Pancreas (tissue), 10 donors: Measurements from ENCODE around the gene USO1. TPM values are rescaled to one million over a fixed set of nuclear protein-coding genes. Genes with fewer than 3 reads are reported as not detected.

ENCODE experiments used
- ATAC-seq, 4 donors: fragments of 200-7000 bp; cut with Tn5 transposase; one replicate each; pipeline versions ENCODE4 v1.8.0 to v1.9.1; 2020; ENCODE audit warnings: mild to moderate bottlenecking in 4 of 4, moderate library complexity in 4 of 4
- DNase-seq, 6 donors: peaks; one replicate each; pipeline ENCODE4 v3.0.0-alpha.2; 2020
- FAIRE-seq: peaks from 2 replicates; lab custom pipeline; 2012; peaks lifted over from hg19 to GRCh38; lab: Jason Lieb, UNC
- H3K27ac ChIP-seq, 4 donors: fragments of 200-600 bp; sonication (generic); 1 replicate in 3 of 4; 2 replicates in 1 of 4; pipeline versions ENCODE4 v1.5.0 to v1.8.0; 2020
- H3K27me3 ChIP-seq, 4 donors: fragments of 200-600 bp; one replicate each; pipeline ENCODE4 v1.8.0; 2021
- H3K36me3 ChIP-seq, 3 donors: fragments of 200-600 bp; sonication (generic) in 1 of 3; one replicate each; pipeline versions ENCODE4 v1.5.0 to v1.8.0; 2020 to 2021
- H3K4me1 ChIP-seq, 3 donors: fragments of 200-600 bp; one replicate each; pipeline ENCODE4 v1.8.0; 2021
- H3K4me3 ChIP-seq, 4 donors: fragments of 200-600 bp; sonication (generic) in 2 of 4; one replicate each; pipeline versions ENCODE4 v1.5.0 to v1.8.0; 2020 to 2021
- H3K9me3 ChIP-seq, 4 donors: fragments of 200-600 bp; one replicate each; pipeline ENCODE4 v1.8.0; 2021
- WGBS, 2 donors: extraction: QIAGEN DNeasy Blood & Tissue Kit; methylation state at CpG; one replicate each; pipeline ENCODE4 v1.1.7; 2013; 5-methylcytosine and 5-hydroxymethylcytosine counted together
- intact Hi-C, 3 donors: fragments of 100-400 bp; cut with DNase I; formaldehyde crosslinking; loops; one replicate each; pipeline versions ENCODE4 v1.11.1 to v1.14.2; 2022
- polyA plus RNA-seq, 2 donors: library from polyadenylated mRNA; stranded (reverse); fragments of 200-250 nt; gene quantifications; one replicate each; pipeline ENCODE4 v1.2.3, GENCODE V29; 2013
- total RNA-seq, 6 donors: library from RNA; stranded (reverse); fragmentation: NEBNext Ultra II Directional in 4 of 6; extraction: Animal tissue kit (Norgen Biotek cat#: 25700) in 4 of 6; gene quantifications; one replicate each; pipeline versions ENCODE4 v1.2.1 to v1.2.4, GENCODE V29; 2021 to 2023
- TF ChIP-seq, protein P1 (sequence below), 4 donors: fragments of 200-600 bp; sonication (generic) in 3 of 4; IDR thresholded peaks; one replicate each; pipeline versions ENCODE4 v1.5.0 to v1.8.0; 2021; ENCODE audit warnings: antibody characterized with exemption in 4 of 4
- donor health status: healthy with polysubstance abuse.
- donor health status: DM: no; HTN: no; CAD: no; lungs with moderate emphysema.
- donor health status: DM: no; HTN: no; CAD: no.
- donor health status: control.
- donor health status: control.
- donor health status: Bipolar disorder and iron deficiency.
- donor health status: DM: yes; HTN: yes; CAD: no.
- donor health status: DM: no; HTN: no; CAD: no.
- donor health status: DM: no; HTN: no; CAD: no.
- donor health status: DM: yes; HTN: yes; CAD: no.

USO1 gene
- total and polyA plus RNA-seq, 8 donors = 31.2 to 58.2 (median 51.4) TPM

DNA sequence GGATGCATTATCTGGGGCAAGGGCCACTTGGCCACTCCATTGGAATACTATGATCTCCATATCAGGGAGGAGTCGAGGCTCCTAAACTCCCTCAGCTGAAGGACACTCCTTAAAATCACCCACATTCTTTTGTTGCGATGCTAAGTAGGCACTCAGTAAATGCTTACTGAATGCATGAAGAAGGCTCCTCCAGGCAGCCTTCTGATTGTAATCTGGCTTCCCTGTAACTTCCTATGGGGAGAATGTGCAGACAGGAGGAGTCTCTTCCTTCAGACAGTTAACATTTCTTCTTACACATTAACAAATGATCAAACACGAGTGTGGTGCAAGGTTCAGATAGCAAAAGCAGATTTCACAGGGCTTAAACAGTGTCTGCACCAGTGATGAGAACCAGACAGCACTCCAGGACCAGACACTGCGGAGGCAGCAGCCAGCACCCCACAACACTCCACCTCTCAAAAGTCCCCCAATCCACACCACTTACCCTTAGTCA, 21.4 kb upstream of the USO1 start:
- Histone ChIP-seq H3K27ac (no peak overlapping the region), H3K36me3 (no peaks in the 10 kb centered on the region), H3K27me3 (no peaks in the 10 kb centered on the region), H3K9me3 (no peaks in the 10 kb centered on the region), H3K4me1 (no peaks in the 10 kb centered on the region), H3K4me3 (no peak overlapping the region)
- intact Hi-C loops = no loop called here
- FAIRE-seq (no peak), DNase-seq (no peak), ATAC-seq (no peak)
- TF ChIP-seq, protein P1, sequence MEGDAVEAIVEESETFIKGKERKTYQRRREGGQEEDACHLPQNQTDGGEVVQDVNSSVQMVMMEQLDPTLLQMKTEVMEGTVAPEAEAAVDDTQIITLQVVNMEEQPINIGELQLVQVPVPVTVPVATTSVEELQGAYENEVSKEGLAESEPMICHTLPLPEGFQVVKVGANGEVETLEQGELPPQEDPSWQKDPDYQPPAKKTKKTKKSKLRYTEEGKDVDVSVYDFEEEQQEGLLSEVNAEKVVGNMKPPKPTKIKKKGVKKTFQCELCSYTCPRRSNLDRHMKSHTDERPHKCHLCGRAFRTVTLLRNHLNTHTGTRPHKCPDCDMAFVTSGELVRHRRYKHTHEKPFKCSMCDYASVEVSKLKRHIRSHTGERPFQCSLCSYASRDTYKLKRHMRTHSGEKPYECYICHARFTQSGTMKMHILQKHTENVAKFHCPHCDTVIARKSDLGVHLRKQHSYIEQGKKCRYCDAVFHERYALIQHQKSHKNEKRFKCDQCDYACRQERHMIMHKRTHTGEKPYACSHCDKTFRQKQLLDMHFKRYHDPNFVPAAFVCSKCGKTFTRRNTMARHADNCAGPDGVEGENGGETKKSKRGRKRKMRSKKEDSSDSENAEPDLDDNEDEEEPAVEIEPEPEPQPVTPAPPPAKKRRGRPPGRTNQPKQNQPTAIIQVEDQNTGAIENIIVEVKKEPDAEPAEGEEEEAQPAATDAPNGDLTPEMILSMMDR (IDR thresholded peaks at IDR 0.05) = no peak
- 76 to 79% methylated on average over 4 of the region's 4 CpGs for WGBS, 2 donors

DNA sequence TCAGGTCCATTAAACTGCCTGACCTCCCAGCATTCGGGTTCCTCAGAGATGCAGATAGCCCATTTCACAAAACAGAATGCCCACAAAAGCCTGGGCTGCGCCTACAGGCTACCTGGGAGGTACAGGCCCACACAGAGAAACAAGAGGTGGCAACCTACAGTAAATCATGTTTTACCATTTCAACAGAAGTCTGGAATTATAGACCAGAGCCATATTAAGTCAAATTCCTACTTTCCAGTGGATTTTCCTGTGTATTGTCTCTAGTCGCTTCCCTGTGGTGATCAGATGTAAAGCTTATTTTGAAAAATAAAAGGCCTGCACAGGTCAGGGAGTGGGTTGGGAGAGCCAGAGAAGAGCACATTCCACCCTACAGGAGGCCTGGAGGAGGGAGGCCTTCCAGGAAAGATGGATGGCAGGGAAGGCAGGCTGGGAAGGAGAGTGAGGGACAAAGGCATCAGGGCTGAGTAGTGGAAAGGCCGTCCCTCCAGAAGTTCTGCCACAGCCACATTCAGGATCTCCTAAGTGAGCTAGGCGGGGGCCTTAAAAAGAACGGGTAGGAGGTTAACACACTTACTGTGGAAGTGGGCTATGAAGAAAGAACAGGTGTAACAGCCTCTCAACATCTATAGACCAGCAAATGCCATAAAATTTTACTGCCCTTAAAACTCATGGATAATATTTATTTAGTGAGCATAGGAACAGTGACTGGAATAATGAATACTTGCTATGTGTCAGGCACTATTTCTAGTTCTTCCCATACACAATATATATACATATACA, 19.0 kb upstream of the USO1 start:
- Histone ChIP-seq H3K27me3 (no peaks in the 10 kb centered on the region), H3K36me3 (no peaks in the 10 kb centered on the region), H3K4me1 (no peaks in the 10 kb centered on the region), H3K9me3 (no peaks in the 10 kb centered on the region), H3K27ac (no peak overlapping the region), H3K4me3 (no peak overlapping the region)
- TF ChIP-seq, protein P1 (IDR thresholded peaks at IDR 0.05) = no peak
- no peak for FAIRE-seq
- 95 to 97% methylated on average over 6 of the region's 6 CpGs for WGBS, 2 donors
- ATAC-seq = no peak
- intact Hi-C loops = no loop called here
- no peak for DNase-seq

DNA sequence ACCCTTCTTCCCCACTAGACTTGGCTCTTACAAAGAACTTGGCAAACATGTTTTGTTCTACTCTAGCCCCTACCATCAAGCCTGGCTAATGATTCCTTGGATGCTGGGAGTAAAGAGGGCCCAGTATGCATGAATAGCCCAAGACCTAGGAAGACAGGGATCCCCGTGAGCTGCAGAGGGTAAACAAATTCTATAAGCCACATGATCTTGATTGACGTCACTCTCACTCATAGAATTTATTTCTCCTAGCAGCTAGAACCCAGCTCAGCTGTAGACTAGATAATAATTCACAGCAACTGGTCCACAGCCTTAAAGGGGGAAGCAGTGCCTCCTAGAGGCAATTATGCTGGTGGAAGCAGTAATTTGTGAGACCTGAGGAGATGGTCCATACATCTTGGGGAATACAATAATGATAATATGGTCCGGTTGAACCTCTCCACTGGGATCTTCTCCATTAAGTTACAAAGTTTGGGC, 16.1 kb upstream of the USO1 start:
- no peaks in the 10 kb centered on the region for H3K36me3 ChIP-seq
- H3K9me3 ChIP-seq = no peaks in the 10 kb centered on the region
- TF ChIP-seq, protein P1 (IDR thresholded peaks at IDR 0.05) = no peak
- ATAC-seq (peak in 3 of 4 donors; percentile 46 to 57 (median 56)), FAIRE-seq (no peak), DNase-seq (no peak)
- intact Hi-C loops = no loop called here
- no peak overlapping the region for H3K4me3 ChIP-seq
- WGBS, 2 donors = 59 to 63% methylated on average over 3 of the region's 3 CpGs
- no peak overlapping the region for H3K27ac ChIP-seq
- H3K4me1 ChIP-seq = no peaks in the 10 kb centered on the region
- no peaks in the 10 kb centered on the region for H3K27me3 ChIP-seq

DNA sequence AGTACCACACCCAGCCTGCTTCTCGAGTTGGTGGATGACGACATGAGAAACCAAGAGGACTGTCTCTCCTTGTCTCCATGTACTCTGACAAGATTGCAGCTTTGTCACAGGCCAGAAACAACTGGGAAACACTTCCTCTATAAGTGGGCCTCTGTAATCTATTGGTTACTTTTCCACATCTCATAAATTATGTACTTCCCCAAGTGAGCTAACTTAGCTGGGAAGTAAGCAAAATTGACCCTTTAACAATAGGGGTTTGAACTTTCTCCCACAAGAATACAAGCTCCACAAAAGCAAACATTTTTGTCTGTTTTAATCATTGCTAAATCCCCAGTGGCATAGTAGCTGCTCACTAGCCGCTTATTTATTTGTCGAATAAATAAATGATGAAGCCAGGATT, 14.1 kb upstream of the USO1 start:
- FAIRE-seq = no peak
- Histone ChIP-seq H3K4me1 (peaks cover 0 to 9% (median 4%) of the 10 kb centered on the region in 3 donors), H3K27ac (no peak overlapping the region), H3K36me3 (no peaks in the 10 kb centered on the region), H3K27me3 (no peaks in the 10 kb centered on the region), H3K9me3 (no peaks in the 10 kb centered on the region), H3K4me3 (no peak overlapping the region)
- ATAC-seq = no peak
- TF ChIP-seq, protein P1 (IDR thresholded peaks at IDR 0.05) = no peak
- 89 to 93% methylated on average over 4 of the region's 4 CpGs for WGBS, 2 donors
- no peak for DNase-seq
- intact Hi-C loops = no loop called here

DNA sequence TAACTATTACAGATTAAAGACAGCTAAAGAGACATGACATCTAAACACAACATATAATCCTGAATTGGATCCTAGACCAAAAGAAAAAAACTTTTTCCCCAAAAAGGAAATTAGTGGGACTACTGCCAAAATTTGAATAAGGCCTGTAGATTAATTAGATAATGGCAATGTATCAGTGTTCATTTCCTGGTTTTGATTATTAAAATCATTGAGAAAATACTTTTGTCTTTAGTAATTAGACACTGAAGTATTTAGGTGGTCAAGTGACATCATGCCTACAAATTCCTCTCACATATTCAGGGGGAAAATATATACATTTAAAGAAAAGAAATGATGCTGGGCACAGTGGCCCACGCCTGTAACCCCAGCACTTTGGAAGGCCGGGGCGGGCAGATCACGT, 10.4 kb upstream of the USO1 start:
- intact Hi-C loops = no loop called here
- TF ChIP-seq, protein P1 (IDR thresholded peaks at IDR 0.05) = no peak
- FAIRE-seq = no peak
- H3K36me3 ChIP-seq = no peaks in the 10 kb centered on the region
- no peaks in the 10 kb centered on the region for H3K9me3 ChIP-seq
- H3K4me1 ChIP-seq = peaks cover 0 to 12% (median 4%) of the 10 kb centered on the region in 3 donors
- no peak overlapping the region for H3K4me3 ChIP-seq
- no peaks in the 10 kb centered on the region for H3K27me3 ChIP-seq
- WGBS, 2 donors = 89 to 94% methylated on average over 4 of the region's 4 CpGs
- no peak for ATAC-seq
- H3K27ac ChIP-seq = no peak overlapping the region
- no peak for DNase-seq
